ENCODE results near the gene SPEG.
A peak's percentile ranks its signal among the peaks of the same experiment; 100 is the strongest.

SPEG gene

GRCh38 chr2:219507581-219508443 is 73.2 kb downstream of the SPEG start:
- DNase-seq (ENCODE audit: extremely low spot score, insufficient read length, low read depth): no peak
- no peak for FAIRE-seq

DNA sequence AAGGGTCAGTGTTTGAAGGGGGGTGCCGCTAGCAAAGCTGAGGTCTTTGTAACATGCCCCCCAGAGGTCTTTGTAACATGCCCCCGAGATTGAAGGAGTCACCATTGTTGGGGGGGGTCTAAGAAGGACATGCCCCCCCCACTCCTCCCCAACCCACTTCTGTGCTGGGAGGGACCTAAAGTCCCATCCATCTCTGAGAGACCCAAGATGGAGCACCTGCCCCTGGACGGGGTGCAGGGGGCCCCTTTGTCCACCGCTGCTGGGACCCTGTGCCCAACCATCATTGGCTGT is 73.7 kb downstream of the SPEG start:
- DNase-seq (ENCODE audit: extremely low spot score, insufficient read length, low read depth) (no peak), FAIRE-seq (no peak)

DNA sequence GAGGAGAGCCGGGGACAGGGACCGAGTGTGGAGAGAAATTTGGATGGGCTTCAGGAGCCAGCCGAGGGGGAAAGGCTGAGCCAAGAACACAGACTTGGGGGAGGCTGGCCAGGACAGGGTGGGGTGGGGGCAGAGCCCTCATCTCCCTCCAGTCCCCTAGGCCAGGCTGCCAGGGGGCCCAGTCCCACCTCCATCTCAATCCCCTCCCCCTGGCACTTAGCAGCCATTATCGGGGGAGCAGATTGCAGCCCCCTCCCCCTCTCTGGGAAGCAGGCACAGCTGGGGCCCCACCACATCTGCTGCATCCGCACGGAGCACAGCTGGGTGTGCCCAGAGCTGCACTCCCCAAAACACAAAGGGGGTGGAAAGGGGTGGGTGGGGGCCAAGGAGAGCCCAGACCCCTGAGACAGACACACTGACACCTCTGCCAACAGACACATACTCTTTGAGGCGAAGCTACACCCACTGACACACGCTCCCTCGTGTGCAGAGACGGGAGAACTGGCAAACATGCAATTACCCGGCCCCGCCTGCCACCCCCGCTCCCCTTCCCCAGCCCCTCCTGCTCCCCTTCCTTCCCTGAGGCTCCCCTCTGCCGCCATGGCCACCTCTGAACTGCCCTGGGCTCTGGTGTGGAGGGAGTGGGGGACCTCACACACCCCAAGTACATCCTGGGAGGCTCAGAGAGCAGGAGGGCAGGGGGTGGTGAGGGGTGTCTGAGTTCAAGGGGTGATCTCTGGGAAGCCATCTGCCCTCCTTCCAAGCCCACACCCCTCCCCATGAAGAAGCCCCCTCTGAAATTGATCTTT is 74.5 kb downstream of the SPEG start:
- DNase-seq (ENCODE audit: extremely low spot score, insufficient read length, low read depth) (no peak), FAIRE-seq (no peak)

- DNase-seq (ENCODE audit: extremely low spot score, insufficient read length, low read depth) (no peak), FAIRE-seq (peak; percentile 68)
These were observed 75.3 kb downstream of the SPEG start for GRCh38 chr2:219509780-219510511.

DNA sequence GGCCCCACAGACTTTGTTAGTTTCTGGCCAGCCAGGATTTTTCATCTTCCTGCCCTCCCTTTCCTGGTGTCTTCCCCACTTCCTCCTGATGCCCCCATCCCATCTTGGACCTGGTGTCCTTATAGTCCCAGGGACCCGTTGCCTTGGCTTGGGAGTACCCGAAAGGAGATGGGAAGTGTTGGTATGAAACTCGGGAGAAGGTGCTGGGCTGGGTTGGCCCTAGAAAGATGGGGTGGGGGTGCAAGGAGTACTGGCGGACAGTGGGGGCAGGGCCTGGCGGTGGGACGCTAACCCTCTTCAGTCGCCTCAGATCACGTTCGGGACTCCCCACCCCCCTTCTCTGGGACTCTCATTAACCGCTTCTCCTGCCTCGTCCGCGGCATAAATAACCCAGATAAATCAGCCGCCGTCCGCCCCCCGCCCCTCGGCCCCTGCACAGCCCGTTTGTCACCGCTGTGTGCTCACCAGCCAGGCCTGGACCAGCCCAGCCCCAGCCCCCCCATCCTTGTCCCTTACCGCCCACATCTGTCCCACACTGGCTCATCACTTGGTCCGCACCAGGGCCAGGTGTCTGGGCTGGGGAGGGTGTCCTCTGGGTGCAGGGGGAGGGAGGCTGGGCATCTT is 76.0 kb downstream of the SPEG start:
- DNase-seq (ENCODE audit: extremely low spot score, insufficient read length, low read depth) (no peak), FAIRE-seq (no peak)

GRCh38 chr2:219511547-219512325 is 77.1 kb downstream of the SPEG start:
- DNase-seq (ENCODE audit: extremely low spot score, insufficient read length, low read depth): no peak
- no peak for FAIRE-seq

- DNase-seq (ENCODE audit: extremely low spot score, insufficient read length, low read depth): no peak
- no peak for FAIRE-seq
These were observed 78.0 kb downstream of the SPEG start for GRCh38 chr2:219512524-219513216.

DNA sequence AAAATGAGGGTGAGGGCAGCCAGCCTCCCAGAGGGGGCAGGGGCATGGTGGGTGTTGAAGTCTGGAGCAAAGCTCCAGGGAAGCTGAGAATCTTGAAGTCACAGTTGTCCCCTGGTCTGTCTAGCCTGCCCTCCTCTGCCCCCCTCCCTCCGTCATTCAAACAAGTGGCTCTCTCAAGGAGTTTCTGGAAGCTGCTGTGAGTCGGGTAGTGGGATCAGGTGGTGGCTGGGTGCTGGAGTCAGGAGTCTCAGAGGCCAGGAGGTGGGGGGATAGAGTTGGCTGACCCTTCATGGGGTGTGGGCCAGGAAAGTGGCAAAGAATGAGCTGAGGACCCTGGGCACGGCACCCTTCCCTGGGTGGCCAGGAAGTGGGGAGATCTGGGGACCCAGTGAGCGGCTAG is 79.1 kb downstream of the SPEG start:
- DNase-seq (ENCODE audit: extremely low spot score, insufficient read length, low read depth) (no peak), FAIRE-seq (no peak)

DNA sequence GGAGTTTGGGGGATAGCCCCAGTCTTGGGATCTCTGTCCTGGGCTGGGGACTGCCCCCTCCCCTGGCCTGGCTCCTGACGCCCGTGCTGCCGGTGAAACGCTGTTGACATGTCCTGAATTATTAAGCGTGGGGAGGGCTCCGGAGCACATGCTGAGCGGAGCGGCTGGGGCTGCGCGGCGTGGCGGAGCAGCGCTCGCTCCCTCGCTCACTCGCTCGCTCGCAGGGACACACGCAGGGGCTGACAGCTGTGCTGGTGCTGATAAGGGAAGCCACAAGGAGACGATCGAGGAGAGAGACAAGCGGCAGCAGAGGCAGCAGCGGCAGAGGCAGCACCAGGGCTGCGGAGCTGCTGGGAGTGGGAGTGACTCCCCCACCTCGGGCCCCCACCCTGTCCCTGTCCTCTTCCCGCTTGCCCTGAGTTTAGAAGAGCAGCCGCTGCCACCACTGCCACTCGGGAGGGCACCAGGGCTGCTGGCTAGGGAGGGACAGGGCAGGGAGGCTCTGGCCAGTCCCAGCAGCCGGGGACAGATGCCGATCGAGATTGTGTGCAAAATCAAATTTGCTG is 79.6 kb downstream of the SPEG start, which contains the start of gene ASIC4:
TSS of gene ASIC4 (plus strand) at position 287 of the 566 bp plus-strand sequence. CDS start at position 530, 243 bp downstream.
- FAIRE-seq (no peak), DNase-seq (ENCODE audit: extremely low spot score, insufficient read length, low read depth) (no peak)

DNA sequence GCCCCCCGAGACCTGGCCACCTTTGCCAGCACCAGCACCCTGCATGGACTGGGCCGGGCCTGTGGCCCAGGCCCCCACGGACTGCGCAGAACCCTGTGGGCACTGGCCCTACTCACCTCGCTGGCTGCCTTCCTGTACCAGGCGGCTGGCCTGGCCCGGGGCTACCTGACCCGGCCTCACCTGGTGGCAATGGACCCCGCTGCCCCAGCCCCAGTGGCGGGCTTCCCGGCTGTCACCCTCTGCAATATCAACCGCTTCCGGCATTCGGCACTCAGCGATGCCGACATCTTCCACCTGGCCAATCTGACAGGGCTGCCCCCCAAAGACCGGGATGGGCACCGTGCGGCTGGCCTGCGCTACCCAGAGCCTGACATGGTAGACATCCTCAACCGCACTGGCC is 80.2 kb downstream of the SPEG start:
- DNase-seq (ENCODE audit: extremely low spot score, insufficient read length, low read depth): no peak
- no peak for FAIRE-seq

DNA sequence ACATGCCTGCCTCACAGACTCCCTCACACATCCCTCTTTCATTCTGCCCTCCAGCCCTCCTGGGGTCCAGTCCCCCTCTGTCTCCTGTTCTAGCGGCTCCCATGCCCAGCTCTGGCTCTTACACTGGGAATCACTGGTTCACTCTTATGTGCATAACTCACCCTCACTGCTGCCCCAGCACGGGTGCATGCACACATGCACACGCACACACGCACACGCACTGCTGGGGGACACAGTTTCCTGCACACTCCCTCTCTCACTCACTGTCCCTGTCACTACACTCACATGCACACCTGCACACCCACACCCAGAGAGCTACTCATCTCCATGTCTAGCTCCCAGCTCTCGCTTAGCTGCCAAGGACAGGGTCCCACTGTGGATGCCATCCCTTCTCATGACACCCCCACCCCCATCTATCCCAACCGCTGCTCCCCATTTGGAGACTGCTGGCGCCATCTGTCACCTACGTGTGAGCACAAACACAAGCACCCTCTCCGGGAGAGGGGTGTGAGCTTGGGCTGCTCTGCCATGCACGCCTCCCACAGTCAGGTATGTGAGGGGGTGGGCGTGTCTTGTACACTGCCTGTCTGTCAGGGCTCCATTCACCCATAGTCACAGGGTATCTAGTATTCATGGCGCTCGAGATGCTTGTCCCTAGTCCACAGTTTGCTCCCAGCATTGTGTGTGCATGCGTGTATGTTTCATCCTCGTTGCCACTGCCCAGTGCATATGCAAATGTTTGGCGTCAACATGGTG is 81.4 kb downstream of the SPEG start:
- no peak for DNase-seq (ENCODE audit: extremely low spot score, insufficient read length, low read depth)
- no peak for FAIRE-seq

- no peak for DNase-seq (ENCODE audit: extremely low spot score, insufficient read length, low read depth)
- FAIRE-seq: no peak
These were observed 82.2 kb downstream of the SPEG start for GRCh38 chr2:219516888-219517287.

DNA sequence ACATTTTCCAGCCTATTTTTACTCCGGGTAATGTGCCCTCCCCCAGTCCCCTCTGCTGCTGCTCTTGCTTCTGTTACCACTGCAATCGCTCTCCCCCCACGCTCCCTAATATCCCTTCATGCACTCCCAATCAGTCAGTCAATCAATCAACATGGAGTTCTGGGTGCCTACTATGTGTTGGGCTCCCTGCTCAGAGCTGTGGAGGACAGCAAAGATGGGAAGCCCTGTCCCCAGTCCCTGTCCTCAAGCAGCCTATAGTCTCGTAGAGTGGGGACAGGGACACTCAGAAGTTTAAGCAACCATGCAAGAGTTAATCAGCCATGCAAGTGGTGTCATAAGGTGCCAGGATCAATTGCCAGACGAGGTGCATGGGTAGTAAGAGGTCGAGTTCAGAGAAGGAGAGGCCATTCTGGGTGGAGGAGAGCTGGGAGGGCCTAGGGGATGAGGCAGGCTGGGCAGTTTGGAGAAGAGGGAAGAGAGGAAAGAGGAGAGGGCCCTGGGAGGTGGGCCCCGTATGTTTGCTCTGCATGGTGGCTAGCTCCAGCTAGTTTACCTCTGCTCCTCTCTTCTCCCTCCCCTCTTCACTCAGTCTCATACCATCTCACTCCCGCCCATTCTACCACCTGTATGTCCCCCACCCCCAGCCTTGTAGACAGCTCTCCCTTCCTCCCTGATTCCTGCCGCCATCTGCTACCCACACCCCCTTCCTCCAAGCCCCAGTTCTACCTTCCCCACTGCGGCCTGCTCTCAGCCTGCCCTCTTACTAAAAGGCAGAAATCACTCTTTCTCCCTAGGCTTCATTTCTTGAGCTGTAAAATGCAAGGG is 83.5 kb downstream of the SPEG start:
- DNase-seq (ENCODE audit: extremely low spot score, insufficient read length, low read depth) (no peak), FAIRE-seq (no peak)

DNA sequence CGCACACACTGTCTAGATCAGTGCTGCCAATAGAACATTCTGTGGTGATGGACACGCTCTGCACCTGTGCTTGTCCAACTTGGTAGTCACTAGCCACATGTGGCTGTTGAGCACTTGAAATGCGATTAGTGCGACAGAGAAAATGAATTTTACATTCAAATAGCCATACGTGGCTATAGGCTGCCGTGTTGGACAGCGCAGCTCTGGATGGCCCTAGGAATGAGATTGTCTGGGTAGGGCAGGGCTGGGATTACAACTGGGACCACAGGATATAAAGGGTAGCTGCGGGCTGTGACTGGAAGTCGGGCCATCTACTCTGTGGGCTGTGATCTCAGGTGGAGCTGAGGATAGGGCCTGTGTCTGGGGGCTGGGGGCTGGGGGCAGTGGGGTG is 84.9 kb downstream of the SPEG start:
- no peak for DNase-seq (ENCODE audit: extremely low spot score, insufficient read length, low read depth)
- FAIRE-seq: no peak

- DNase-seq (ENCODE audit: extremely low spot score, insufficient read length, low read depth): no peak
- FAIRE-seq: no peak
These were observed 85.4 kb downstream of the SPEG start for GRCh38 chr2:219520079-219520478.

DNA sequence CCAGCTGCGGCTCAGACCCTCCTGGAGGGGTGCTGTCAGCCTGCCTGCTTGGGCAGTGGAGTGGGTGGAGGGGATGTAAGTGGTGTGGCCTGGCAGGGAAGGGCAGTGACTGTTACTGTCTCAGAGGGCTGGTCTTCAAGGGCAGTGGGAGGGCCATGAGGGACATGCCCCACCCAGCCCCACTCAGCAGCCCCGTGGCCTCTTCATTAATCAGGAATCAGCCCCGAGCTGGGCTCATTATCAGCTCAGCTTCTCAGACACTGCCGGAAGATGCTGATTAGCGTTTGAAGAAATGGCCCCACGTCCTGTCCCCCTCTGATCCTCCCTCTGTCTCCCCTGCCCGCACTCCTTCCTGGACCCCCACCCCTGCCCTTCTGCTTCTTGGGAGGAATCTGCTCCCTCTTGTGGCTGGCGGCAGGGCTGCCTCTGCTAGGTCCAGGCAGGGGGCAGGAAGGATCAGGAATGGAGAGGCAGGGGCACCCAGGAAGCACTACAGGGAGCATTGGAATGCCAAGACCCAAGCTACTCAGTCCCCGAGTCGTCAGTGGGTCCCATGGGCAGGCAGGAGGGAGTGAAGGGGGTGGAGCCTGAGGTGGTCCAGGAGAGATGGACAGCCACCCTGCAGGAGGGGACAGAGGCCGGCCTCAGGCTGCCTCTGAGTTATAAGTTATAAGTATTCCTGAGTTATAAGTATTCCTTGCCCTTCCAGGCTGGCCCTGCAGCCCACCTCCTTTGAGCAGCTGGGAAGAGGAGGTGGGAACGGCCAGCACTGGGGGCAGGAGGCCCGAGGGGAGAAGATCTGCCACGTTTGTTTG is 86.6 kb downstream of the SPEG start:
- no peak for DNase-seq (ENCODE audit: extremely low spot score, insufficient read length, low read depth)
- FAIRE-seq: no peak
